HG03097 (cell line): ENCODE measurements around the gene FXR1.
"Not testable (repeated sequence)": the region's sequence is repeated elsewhere in the genome, so short reads cannot be mapped to it uniquely, and the experiment has no call there.

Source experiments
- ATAC-seq: cut with Tn5 transposase; IDR thresholded peaks from one replicate; pipeline ENCODE4 v1.9.1; 2021; ENCODE audit not compliant: unreplicated experiment, low FRiP score

FXR1 gene

GRCh38 chr3:181003469-181003868, 91.0 kb downstream of the FXR1 start:
- ATAC-seq = not testable (repeated sequence)

DNA sequence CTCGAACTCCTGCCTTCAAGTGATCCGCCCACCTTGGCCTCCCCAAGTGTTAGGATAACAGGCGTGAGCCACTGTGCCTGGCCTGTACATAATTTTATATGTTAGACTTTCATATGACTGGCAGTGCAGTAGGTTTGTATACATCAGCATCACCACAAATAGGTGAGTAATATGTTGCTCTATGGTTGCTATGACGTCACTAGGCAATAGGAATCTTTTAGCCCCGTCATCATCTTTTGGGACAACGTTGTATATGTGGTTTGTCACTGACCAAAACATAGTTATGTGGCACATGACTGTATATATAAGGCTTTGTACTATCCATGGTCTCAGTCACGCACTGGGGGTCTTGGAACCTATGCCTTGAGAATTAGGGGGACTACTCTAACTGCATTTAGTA, 94.1 kb downstream of the FXR1 start:
- ATAC-seq = no peak

- no peak for ATAC-seq
Observed at GRCh38 chr3:181007262-181007661, 94.8 kb downstream of the FXR1 start.

DNA sequence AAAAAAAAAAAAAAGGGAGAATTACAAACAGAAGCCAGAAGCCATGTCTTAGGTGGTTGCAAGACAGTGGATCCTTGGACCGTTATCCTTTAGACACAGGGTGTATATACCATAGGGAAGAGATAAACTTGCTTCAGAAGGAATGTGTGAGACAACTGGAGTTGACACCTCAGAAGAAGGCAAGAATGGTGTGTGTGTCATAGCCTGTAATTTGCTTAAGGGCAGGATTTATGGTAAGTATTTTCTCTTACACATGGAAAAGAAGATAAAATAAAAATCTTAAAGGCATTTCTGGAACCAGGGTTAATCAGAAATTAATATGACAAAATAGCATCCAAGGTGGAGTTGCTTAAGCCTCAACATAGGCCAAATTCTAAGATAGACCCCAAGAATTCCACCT, 96.3 kb downstream of the FXR1 start:
- ATAC-seq = no peak

DNA sequence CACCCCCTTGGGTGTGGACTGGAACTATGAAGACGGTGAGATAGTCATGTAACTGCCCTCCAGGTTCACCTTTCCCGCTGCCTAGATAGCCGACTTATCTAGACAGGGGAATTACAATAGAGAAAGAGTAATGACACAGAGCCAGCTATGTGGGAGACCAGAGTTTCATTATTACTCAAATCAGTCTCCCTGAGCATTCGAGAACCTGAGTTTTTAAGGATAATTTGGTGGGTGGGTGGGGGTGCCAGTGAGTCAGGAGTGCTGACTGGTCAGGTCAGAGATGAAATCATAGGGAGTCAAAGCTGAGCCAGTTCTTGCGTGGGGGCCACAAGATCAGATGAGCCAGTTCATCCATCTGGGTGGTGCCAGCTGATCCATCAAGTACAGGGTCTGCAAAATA, 96.8 kb downstream of the FXR1 start:
- no peak for ATAC-seq

DNA sequence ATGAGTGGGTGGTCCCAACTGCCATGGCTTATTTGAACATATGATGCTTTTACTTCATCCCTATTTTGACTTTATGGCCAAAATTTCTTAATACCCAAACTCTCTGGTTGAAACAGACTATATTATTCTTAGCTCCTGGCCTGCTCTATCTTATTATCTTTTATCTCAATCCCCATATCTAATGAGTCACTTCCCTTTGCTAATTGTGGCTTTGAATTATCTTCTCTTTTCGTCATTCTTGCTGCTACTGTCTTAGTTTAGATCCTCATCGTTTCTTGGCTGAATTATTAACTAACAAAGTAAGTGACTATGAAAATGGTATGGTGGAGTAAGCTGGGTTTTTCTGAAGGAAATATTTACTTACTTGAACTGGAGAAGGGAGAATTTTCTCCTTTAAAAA, 105.2 kb downstream of the FXR1 start:
- ATAC-seq = no peak

DNA sequence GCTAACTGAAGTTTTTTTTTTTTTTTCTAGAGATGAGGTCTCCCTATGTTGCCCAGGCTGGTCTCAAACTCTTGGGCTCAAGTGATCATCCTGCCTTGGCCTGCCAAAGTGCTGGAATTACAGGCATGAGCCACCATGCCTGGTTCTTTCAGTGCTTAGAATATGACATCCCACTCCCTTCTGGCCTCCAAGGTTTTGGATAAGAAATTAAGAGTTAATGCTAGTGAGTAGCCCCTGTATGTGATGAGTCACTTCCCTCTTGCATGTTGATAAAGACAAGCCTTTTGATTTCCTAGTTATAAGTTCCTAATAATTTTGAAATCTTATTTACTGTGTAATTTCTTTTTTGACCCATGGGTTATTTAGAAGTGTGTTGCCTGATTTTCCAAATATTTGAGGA, 112.7 kb downstream of the FXR1 start:
- ATAC-seq = no peak

DNA sequence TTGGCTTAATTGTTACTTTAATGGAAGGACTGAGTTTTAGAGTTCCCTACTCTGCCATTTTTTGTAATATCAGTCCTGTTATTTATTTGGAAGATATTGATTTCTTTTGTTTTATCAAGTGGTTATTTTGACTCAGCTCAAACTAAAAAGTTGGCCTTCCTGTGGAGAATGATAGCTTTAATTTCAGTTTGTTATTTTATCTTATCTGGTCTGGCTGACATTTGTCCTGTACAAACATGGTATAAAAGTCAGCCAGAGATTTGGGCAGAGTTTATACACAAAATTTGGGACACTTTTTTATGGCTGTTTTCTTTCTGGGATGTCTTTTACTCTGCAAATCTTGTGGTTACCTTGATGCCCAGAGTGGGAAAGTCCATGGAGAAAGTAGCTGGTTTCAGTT, 118.5 kb downstream of the FXR1 start:
- ATAC-seq = no peak
